ENCODE data around the gene DPM1.

The DPM1 gene

GRCh38 chr20:50999355-50999754 lies 41.0 kb upstream of the DPM1 start:
- TF ChIP-seq, protein P1, sequence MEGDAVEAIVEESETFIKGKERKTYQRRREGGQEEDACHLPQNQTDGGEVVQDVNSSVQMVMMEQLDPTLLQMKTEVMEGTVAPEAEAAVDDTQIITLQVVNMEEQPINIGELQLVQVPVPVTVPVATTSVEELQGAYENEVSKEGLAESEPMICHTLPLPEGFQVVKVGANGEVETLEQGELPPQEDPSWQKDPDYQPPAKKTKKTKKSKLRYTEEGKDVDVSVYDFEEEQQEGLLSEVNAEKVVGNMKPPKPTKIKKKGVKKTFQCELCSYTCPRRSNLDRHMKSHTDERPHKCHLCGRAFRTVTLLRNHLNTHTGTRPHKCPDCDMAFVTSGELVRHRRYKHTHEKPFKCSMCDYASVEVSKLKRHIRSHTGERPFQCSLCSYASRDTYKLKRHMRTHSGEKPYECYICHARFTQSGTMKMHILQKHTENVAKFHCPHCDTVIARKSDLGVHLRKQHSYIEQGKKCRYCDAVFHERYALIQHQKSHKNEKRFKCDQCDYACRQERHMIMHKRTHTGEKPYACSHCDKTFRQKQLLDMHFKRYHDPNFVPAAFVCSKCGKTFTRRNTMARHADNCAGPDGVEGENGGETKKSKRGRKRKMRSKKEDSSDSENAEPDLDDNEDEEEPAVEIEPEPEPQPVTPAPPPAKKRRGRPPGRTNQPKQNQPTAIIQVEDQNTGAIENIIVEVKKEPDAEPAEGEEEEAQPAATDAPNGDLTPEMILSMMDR (IDR thresholded peaks at IDR 0.05), result no peak

DNA sequence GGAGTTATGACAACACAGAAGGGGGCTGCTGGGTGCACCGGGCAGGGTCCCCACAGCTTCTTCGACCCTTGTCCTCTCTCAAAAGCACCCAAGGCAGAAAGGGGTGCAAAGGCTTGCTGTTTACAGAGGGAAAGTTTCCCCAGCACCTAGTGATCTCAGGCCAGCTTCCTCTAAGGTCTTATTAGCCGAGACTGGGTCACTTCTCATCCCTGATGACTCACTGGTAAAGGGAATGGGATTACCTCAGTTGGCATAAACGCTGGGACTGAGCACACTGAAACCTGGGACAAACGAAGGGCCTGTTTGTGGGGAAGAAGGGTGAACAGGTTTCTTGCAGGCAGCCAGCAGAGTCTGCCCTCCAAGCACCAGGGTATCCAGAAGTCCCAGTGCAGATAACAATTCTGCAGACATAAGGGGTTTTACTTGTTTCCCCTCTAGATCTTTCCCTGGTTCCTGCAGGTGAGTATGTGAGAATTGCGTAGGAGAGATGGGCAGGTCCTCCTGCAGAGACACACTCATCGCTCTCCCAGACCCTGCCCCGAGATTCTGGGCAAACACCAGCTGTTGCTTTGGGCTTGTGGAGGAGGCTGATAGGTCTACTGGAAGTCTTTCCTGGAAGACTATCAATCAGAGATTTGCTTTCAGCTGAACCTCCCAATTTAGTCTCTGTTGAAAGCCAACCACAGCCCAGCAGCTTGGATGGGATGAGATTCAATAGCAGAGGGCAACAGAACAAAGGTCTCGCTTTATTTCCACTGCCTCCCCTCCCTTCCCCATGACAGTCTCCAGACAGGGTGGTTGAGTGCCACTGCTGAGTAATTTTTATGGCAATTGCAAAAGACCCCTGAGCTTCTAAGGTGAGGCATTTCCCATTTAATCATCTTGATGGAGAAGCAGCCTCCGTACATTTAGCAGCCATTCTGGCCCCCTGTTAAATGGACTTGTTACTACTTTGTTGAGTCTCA lies 38.9 kb upstream of the DPM1 start:
- TF ChIP-seq, protein P1 (IDR thresholded peaks at IDR 0.05), result no peak

- TF ChIP-seq, protein P1 (IDR thresholded peaks at IDR 0.05), result no peak
Observed at GRCh38 chr20:50995506-50995905, 37.2 kb upstream of the DPM1 start.

GRCh38 chr20:50993876-50994275 lies 35.5 kb upstream of the DPM1 start:
- TF ChIP-seq, protein P1 (IDR thresholded peaks at IDR 0.05), result no peak

DNA sequence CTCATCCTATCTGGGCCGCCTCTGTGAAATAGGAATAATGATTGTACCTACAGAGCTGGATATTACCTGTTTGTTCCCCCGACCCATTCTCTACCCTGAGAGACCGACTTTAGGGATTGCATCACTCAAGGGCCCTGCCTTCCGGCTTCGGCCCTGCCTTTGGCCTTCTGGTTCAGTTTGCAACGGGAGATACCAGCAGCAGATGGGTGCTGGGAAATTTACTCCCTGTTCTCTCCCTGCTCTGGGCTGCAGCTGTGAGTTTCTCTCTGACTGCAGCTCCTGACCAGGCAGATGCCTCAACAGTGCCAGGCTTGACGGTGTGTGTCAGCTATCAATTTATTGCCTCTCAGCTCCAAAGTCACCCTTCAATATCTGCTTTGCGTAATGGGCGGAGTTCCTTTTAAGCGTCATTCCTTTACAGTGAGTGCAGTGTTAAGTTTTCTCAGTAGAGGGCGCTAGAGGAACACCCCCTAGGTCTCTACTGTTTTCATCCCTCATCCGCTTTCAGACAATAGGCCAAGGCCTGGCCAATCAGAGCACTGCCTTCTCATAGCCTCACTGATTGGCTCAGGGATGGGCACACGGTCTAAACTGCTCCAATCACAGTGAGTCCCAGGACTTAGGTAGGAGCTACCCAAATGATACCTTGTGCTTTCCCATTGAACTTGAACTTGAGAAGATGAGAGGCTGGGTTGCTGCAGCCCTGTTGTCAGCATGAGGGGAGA lies 34.6 kb upstream of the DPM1 start:
- TF ChIP-seq, protein P1 (IDR thresholded peaks at IDR 0.05), result peak; percentile 90

DNA sequence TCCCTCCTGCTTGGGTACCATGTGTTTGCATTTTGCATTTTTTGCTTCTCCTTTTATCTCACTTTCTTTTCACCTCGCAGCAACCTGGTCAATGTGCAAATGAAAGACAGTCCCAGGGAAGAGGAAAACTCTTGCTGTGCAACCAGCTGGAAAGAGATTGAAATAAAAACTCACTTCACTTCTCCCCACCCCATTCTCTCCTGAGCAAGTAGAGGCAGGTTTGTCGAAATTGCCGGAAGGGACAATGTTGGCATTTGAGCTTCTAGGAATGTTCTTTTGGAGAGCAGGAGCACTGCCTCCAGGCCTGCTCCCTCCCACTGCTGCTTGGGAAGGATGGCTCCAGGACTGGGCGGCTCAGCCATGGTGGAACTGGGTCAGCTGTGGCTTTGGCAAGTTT lies 34.0 kb upstream of the DPM1 start:
- TF ChIP-seq, protein P1 (IDR thresholded peaks at IDR 0.05), result no peak

GRCh38 chr20:50991076-50991475 lies 32.7 kb upstream of the DPM1 start:
- TF ChIP-seq, protein P1 (IDR thresholded peaks at IDR 0.05), result no peak
